Measurements from ENCODE around the gene CALD1. TPM values are rescaled to one million over a fixed set of nuclear protein-coding genes. Genes with fewer than 3 reads are reported as not detected.

CALD1 gene
- total and polyA plus RNA-seq, 7 donors, result 34.7 to 2,150 (median 1,069) TPM

GRCh38 chr7:134842062-134842461, 62.6 kb downstream of the CALD1 start:
- peak overlapping the region; percentile 43 to 94 (median 71) for H3K27ac ChIP-seq
- no peaks in the 10 kb centered on the region for H3K9me3 ChIP-seq
- H3K4me3 ChIP-seq, result no peak overlapping the region
- no peak for TF ChIP-seq POLR2AphosphoS5 (IDR thresholded peaks at IDR 0.05)
- no peak for TF ChIP-seq EP300 (IDR thresholded peaks at IDR 0.05)
- TF ChIP-seq CTCF (IDR thresholded peaks at IDR 0.05), result no peak
- peaks cover 9 to 32% (median 20%) of the 10 kb centered on the region in 4 donors for H3K36me3 ChIP-seq
- intact Hi-C loops (cut with DNase I), result no loop called here
- peaks cover 0 to 99% (median 77%) of the 10 kb centered on the region in 4 donors for H3K4me1 ChIP-seq
- DNase-seq, result no peak
- H3K27me3 ChIP-seq, result no peaks in the 10 kb centered on the region

- peaks cover 9 to 32% (median 20%) of the 10 kb centered on the region in 4 donors for H3K36me3 ChIP-seq
- WGBS, 2 donors, result 64 to 78% methylated on average over 8 of the region's 8 CpGs
- no peaks in the 10 kb centered on the region for H3K9me3 ChIP-seq
- H3K4me3 ChIP-seq, result no peak overlapping the region
- H3K27me3 ChIP-seq, result no peaks in the 10 kb centered on the region
- intact Hi-C loops (cut with DNase I), result no loop called here
- H3K4me1 ChIP-seq, result peaks cover 0 to 99% (median 78%) of the 10 kb centered on the region in 4 donors
- no peak for TF ChIP-seq POLR2AphosphoS5 (IDR thresholded peaks at IDR 0.05)
- TF ChIP-seq POLR2A (IDR thresholded peaks at IDR 0.05), result no peak
- no peak for TF ChIP-seq CTCF (IDR thresholded peaks at IDR 0.05)
- TF ChIP-seq EP300 (IDR thresholded peaks at IDR 0.05), result no peak
- peak overlapping the region; percentile 30 to 94 (median 71) for H3K27ac ChIP-seq
- DNase-seq, result no peak
These were observed 63.5 kb downstream of the CALD1 start for GRCh38 chr7:134842886-134843430.

GRCh38 chr7:134844200-134844599, 64.8 kb downstream of the CALD1 start:
- peaks cover 0 to 99% (median 81%) of the 10 kb centered on the region in 4 donors for H3K4me1 ChIP-seq
- no peaks in the 10 kb centered on the region for H3K9me3 ChIP-seq
- DNase-seq, result no peak
- no peaks in the 10 kb centered on the region for H3K27me3 ChIP-seq
- intact Hi-C loops (cut with DNase I), result no loop called here
- H3K36me3 ChIP-seq, result peaks cover 9 to 38% (median 20%) of the 10 kb centered on the region in 4 donors
- TF ChIP-seq POLR2A (IDR thresholded peaks at IDR 0.05) (no peak), EP300 (IDR thresholded peaks at IDR 0.05) (no peak), CTCF (IDR thresholded peaks at IDR 0.05) (no peak), POLR2AphosphoS5 (IDR thresholded peaks at IDR 0.05) (no peak)
- H3K4me3 ChIP-seq, result no peak overlapping the region
- H3K27ac ChIP-seq, result peak overlapping the region; percentile 57 to 94 (median 78)

DNA sequence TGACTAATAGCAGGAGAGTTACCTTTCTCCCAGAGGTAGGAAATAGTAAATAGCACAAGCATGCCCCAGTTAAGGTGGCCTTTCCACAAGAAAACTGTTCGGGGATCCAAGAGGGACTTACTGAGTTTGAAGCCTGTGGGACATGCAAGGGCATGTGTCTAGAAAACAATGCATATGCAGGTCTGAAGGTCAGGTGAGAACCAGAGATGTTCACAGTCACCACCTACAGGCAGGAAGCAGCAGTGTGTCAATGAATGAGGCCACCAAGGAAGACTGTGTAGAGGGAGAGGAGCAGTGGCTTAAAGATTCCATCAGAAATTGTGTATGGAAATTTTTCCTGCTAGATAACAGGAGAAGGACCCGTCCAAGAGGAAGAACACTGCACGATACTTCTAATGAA, 66.0 kb downstream of the CALD1 start:
- H3K27ac ChIP-seq, result peak overlapping the region; percentile 66 to 94 (median 78)
- H3K9me3 ChIP-seq, result no peaks in the 10 kb centered on the region
- H3K27me3 ChIP-seq, result no peaks in the 10 kb centered on the region
- intact Hi-C loops (cut with DNase I), result no loop called here
- DNase-seq, result no peak
- H3K36me3 ChIP-seq, result peaks cover 9 to 39% (median 20%) of the 10 kb centered on the region in 4 donors
- H3K4me3 ChIP-seq, result no peak overlapping the region
- no peak for TF ChIP-seq CTCF (IDR thresholded peaks at IDR 0.05)
- no peak for TF ChIP-seq POLR2A (IDR thresholded peaks at IDR 0.05)
- TF ChIP-seq EP300 (IDR thresholded peaks at IDR 0.05), result no peak
- no peak for TF ChIP-seq POLR2AphosphoS5 (IDR thresholded peaks at IDR 0.05)
- peaks cover 0 to 100% (median 92%) of the 10 kb centered on the region in 4 donors for H3K4me1 ChIP-seq
- WGBS, 2 donors, result 67 to 76% methylated on average over 3 of the region's 3 CpGs
